Thoracic aorta (tissue), 2 donors: ENCODE data around the gene HPX. TPM values are rescaled to one million over a fixed set of nuclear protein-coding genes. Genes with fewer than 3 reads are reported as not detected.
A peak's percentile ranks its signal among the peaks of the same experiment; 100 is the strongest.

Source experiments
- ATAC-seq: fragments of 150-250 bp; one replicate; pipeline ENCODE4 v1.8.0; 2017; ENCODE audit warnings: low read depth; ENCODE audit not compliant: insufficient number of reproducible peaks, low FRiP score
- DNase-seq: peaks from one replicate; pipeline ENCODE4 v3.0.0-alpha.2; 2020; ENCODE audit warnings: low spot score
- H3K27ac ChIP-seq, 2 donors: fragments of 200-600 bp; sonication (generic); 1 replicate in 1 of 2; 2 replicates in 1 of 2; pipeline ENCODE4 v1.5.1; 2016; ENCODE audit warnings: mild to moderate bottlenecking in 2 of 2, moderate library complexity in 2 of 2
- H3K27me3 ChIP-seq: fragments of 200-600 bp; sonication (generic); replicated peaks from 2 replicates; pipeline ENCODE4 v1.6.0; 2016; ENCODE audit warnings: mild to moderate bottlenecking; ENCODE audit not compliant: insufficient read depth
- H3K36me3 ChIP-seq: fragments of 200-600 bp; sonication (generic); one replicate; pipeline ENCODE4 v1.5.1; 2016
- H3K4me1 ChIP-seq, 2 donors: fragments of 200-600 bp; sonication (generic); 1 replicate in 1 of 2; 2 replicates in 1 of 2; pipeline versions ENCODE4 v1.5.1 to v1.6.0; 2016; ENCODE audit warnings: low read depth in 2 of 2, mild to moderate bottlenecking in 1 of 2; ENCODE audit not compliant: control insufficient read depth in 1 of 2
- H3K4me3 ChIP-seq: fragments of 200-600 bp; sonication (generic); 2 replicates; pipeline ENCODE4 v1.5.1; 2016; ENCODE audit warnings: mild to moderate bottlenecking
- H3K9me3 ChIP-seq: fragments of 200-600 bp; sonication (generic); 2 replicates; pipeline ENCODE4 v1.5.1; 2016
- CTCF ChIP-seq: fragments of 200-600 bp; sonication (generic); IDR thresholded peaks from one replicate; pipeline ENCODE4 v1.5.1; 2019; ENCODE audit warnings: antibody characterized with exemption
- total RNA-seq, 2 donors: library from RNA; depleted of rRNA; stranded (reverse); fragments of >200 nt; gene quantifications; one replicate each; pipeline versions ENCODE4 v1.1.0 to v1.2.3, GENCODE V29; 2016

Gene HPX
- 1 to 10 TPM in 1 of 2 donors, under 1 TPM in 1; 0.54 to 2.9 TPM for total RNA-seq

- Histone ChIP-seq H3K36me3 (no peaks in the 10 kb centered on the region), H3K27ac (peak within 1 kb of the TSS; percentile 51 to 55), H3K27me3 (no peaks in the 10 kb centered on the region), H3K4me3 (no peak within 1 kb of the TSS), H3K9me3 (no peaks in the 10 kb centered on the region), H3K4me1 (peaks cover 4 to 19% of the 10 kb centered on the region in 2 donors)
- TF ChIP-seq CTCF: no peak
- ATAC-seq (no peak), DNase-seq (no peak)
These were observed at the start of gene HPX for GRCh38 chr11:6440906-6441358. HPX (minus strand) TSS chr11:6440987; CDS start chr11:6440963, 24 bp downstream.

- no peak overlapping the region for H3K4me3 ChIP-seq
- H3K36me3 ChIP-seq: no peaks in the 10 kb centered on the region
- H3K9me3 ChIP-seq: no peaks in the 10 kb centered on the region
- no peaks in the 10 kb centered on the region for H3K4me1 ChIP-seq
- TF ChIP-seq CTCF: no peak
- no peak overlapping the region for H3K27ac ChIP-seq
- DNase-seq: no peak
- H3K27me3 ChIP-seq: no peaks in the 10 kb centered on the region
- ATAC-seq: no peak
These were observed 48.5 kb upstream of the HPX start for GRCh38 chr11:6489306-6489705.

- no peak overlapping the region for H3K27ac ChIP-seq
- H3K27me3 ChIP-seq: no peaks in the 10 kb centered on the region
- no peak overlapping the region for H3K4me3 ChIP-seq
- ATAC-seq: no peak
- H3K36me3 ChIP-seq: no peaks in the 10 kb centered on the region
- no peak for DNase-seq
- H3K4me1 ChIP-seq: no peaks in the 10 kb centered on the region
- no peak for TF ChIP-seq CTCF
- H3K9me3 ChIP-seq: no peaks in the 10 kb centered on the region
These were observed 48.0 kb upstream of the HPX start for GRCh38 chr11:6488821-6489220.

- Histone ChIP-seq H3K27me3 (no peaks in the 10 kb centered on the region), H3K4me3 (no peak overlapping the region), H3K36me3 (no peaks in the 10 kb centered on the region), H3K4me1 (no peaks in the 10 kb centered on the region), H3K9me3 (no peaks in the 10 kb centered on the region), H3K27ac (no peak overlapping the region)
- TF ChIP-seq CTCF: no peak
- DNase-seq: no peak
- ATAC-seq: no peak
These were observed 47.6 kb upstream of the HPX start for GRCh38 chr11:6488342-6488741.

- H3K9me3 ChIP-seq: no peaks in the 10 kb centered on the region
- no peaks in the 10 kb centered on the region for H3K36me3 ChIP-seq
- no peaks in the 10 kb centered on the region for H3K27me3 ChIP-seq
- TF ChIP-seq CTCF: no peak
- H3K4me3 ChIP-seq: no peak overlapping the region
- no peak overlapping the region for H3K27ac ChIP-seq
- peaks cover 8 to 9% of the 10 kb centered on the region in 2 donors for H3K4me1 ChIP-seq
- DNase-seq (no peak), ATAC-seq (no peak)
These were observed 46.2 kb upstream of the HPX start for GRCh38 chr11:6486938-6487337.
